ENCODE results near the gene YIPF1.

DNA sequence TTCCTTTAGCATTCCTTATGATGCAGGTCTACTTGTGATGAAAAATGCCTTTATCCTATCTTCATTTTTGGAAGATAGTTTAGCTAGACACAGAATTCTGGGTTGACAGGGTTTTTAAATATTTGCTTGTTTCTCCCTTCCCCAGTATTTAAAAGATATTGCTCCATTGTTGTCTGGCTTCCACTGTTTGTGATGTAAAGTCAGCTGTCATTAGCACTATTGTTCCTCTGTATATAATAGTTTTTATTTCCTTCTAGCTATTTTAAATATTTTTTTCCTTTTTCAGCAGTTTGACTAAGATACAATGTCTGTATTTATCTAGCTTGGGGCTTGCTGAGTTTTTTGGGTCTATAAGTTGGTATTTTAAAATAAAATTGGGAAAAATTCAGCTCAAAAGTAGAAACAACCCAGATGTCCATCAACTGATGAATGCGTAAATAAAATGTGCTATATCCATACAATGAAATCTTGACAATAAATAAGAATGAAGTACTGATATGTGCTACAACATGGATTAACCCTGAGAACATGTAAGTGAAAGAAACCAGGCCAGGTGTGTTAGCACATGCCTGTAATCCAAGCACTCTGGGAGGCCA lies 44.7 kb upstream of the YIPF1 start:
- TF ChIP-seq YY1 (IDR thresholded peaks at IDR 0.05; ENCODE audit: insufficient read depth, insufficient read length) (no peak), ZNF274 (IDR thresholded peaks at IDR 0.05; ENCODE audit: low read depth, low read length) (no peak)

Measured in NT2/D1 (cell line).